WTC11 (cell line): ENCODE results near the gene PTPRT.

Source experiments
- CREB1 ChIP-seq: sonication (generic); formaldehyde crosslinking; IDR thresholded peaks from 2 replicates; pipeline ENCODE4 v1.8.0; 2023; ENCODE audit warnings: mild to moderate bottlenecking, missing genetic modification reagents
- CTCF ChIP-seq: fragments of 200-600 bp; IDR thresholded peaks from 2 replicates; pipeline ENCODE4 v1.8.0; 2022; ENCODE audit warnings: antibody characterized with exemption

GRCh38 chr20:42159808-42160207 lies 1029.9 kb downstream of the PTPRT start:
- no peak for TF ChIP-seq CTCF
- no peak for TF ChIP-seq CREB1 (CRISPR knock-in tag)
